ENCODE results near the gene CFAP298.
"Not testable (repeated sequence)": the region's sequence is repeated elsewhere in the genome, so short reads cannot be mapped to it uniquely, and the experiment has no call there.

Gene CFAP298

DNA sequence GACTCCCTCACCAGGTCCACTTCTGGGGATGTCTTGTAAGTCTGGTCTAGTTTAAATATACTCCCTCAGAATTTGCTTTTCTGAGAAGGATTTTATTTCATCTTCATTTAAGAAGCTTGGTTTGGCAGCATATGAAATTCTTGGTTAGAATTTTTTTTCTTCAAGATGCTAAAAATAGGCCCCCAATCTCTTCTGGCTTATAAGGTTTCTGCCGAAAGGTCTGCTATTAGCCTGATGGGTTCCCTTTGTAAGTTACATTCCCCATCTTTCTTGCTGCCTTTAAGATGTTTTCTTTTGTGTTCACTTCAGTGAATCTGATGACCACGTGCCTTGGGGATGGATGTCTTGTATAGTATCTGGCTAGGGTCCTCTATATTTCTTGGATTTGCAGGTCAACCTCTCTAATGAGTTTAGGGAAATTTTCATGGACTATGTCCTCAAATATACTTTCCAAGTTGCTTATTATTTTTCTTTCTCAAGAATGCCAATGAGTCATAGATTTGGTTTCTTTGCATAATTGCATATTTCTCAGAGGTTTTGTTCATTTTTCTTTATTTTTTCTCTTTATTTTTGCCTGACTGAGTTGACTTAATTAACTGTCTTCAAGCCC lies 46.2 kb downstream of the CFAP298 start:
- no peak for DNase-seq

DNA sequence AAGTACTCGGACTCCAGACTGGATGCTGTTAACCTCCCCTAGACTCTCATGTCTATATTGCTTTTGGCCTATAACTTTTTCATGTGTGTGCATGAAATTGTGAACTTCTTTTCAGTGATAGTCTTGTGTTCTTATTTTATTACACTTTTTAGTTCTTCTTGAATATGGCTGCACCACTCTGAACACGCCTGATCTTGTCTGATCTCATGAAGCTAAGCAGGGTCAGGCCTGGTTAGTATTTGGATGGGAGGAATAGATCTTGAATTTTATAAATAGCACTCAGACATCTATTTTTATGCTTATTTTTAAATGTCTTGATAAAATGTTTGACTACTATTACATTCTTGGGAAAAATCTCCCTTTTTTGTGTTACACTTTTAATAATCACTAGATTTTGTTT lies 49.3 kb downstream of the CFAP298 start:
- no peak for DNase-seq

DNA sequence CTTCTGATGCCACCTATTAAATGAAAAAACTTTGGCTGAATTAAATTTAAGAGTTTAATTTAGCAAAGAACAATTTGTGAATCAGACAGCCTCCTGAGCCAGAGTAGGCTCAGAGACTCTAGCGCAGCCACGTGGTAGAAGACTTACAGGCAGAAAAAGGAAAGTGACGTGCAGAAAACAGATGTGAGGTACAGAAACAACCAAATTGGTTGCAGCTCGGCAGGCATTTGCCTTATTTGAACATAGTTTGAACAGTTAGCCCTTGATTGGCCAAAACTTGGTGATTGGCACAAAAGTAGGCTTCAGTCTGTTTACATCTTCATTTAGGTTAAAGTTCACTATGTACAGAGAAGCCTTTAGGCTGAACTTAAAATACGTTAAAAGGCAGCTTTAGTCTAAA lies 49.8 kb downstream of the CFAP298 start:
- DNase-seq, result peak; percentile 40

DNA sequence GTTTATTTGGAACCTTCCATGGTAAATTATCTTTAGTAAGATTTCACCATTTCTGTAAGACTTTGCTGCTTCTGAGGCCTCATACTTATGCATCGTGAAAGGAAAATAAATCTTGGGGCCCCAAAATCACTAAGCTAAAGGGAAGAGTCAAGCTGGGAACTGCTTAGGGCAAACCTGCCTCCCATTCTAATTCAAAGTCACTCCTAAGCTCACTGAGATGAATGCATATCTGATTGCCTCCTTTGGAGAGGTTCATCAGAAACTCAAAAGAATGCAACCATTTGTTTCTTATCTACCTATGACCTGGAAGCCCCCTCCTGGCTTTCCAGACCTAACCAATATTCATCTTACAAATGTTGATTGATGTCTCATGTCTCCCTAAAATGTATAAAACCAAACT lies 50.7 kb downstream of the CFAP298 start:
- DNase-seq, result not testable (repeated sequence)

DNA sequence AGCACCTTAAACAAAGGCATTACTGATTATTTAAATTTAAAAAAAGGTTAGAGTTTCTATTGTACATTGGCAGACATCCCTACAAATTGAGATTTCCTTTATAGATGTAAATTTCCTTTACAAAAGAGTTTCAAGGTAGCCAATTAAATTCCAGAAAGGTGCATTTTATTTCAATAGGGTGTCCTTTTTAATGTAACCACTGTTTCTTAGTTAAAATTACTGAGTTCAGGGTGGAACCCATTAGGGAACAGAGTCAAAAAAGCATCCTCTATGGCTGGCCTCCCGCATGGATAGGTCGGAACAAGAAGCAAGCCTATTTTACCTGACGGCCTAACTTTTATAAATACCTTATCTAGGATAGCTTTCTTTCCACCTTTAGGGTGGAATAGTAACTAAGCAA lies 51.3 kb downstream of the CFAP298 start:
- DNase-seq, result no peak

DNA sequence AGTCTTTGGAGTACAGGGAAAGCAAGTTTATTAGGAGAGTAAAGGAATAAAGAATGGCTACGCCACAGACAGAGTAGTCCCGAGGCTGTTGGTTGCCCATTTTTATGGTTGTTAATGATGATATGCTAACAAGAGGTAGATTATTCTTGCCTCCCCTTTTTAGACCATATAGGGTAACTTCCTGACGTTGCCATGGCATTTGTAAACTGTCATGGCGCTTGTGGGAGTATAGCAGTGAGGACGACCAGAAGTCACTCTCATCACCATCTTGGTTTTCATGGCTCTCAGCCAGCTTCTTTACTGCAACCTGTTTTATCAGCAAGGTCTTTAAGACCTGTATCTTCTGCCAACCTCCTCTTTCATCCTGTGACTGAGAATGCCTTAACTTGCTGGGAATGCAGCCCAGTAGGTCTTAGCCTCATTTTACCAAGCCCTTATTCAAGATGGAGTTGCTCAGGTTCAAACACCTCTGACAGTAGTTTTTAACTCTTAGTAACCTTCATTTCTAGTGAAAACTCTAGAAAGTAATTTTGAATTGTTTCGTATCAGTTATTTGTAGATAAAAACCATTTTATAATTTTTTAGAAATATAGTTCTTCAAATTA lies 53.1 kb downstream of the CFAP298 start:
- DNase-seq, result no peak

DNA sequence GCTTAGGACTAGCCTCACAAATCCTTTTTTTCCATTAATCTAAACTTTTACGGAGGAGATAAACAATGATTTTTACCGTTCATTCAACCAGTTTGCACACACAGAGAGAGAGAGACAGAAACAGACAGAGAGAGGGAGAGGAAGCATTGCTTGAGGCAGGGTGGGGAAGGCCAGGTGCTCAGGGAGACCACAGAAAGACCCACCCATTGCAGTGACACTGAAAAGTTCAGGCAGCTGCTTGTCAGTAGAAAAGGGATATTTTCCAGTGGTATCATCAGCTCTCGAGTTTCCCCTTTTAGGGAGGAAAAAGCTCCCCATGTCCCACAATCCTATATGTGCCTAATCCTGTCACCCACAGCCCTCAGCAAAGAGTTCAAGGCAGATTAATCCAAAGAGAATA lies 54.1 kb downstream of the CFAP298 start:
- no peak for DNase-seq

DNA sequence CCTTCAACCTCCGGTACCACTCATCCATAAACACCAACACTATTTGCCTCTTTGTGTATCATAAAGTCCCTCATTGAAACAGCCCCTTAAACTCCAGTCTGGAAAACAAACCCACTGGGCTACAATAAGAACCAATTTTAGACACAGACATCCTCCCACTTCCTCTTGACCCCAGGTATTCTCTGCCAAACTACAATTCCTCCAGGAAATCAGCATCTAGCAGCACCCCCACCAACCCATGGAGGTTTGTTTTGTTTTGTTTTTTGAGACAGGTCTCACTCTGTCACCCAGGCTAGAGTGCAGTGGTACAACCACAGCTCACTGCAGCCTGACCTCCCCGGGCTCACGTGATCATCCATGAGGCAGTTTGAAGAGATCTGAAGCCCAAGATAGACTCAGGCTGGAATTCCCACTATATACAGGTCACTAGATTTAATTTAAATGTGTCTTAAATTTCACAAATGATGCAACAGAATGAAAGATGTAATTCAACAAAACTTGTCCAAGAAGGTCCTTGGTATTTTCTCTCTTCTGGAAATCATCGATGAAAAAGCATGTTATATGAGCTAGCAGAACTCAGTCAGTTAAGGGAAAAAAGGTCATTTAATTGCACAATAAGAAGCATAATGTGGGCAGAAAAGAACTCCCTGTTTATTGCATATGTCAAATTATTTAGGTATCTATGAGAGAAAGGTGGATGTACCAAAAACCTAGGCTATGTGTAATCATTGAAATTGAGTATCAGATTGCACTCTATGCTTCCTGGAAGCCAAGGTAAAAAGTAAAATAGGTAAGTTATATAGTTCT lies 57.1 kb downstream of the CFAP298 start:
- no peak for DNase-seq

DNA sequence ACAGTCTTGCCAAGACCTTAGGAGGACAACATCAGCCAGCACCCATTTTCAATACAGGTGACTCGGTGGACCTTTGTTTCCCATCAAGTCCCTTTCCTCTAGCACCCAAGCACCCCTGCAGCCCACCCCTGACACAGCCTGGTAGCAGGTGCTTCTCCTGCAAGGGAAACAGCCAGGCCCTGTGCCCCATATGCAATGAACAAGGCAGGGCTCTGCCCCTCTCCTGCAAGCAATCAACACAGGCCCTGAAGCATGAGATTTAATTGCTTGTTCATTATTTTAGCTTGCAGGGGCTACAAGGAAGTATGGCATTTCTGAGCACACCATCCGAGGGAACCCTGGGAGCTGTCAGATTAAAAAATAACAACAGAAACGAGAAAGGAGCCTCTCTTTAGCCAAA lies 62.3 kb downstream of the CFAP298 start:
- DNase-seq, result no peak

DNA sequence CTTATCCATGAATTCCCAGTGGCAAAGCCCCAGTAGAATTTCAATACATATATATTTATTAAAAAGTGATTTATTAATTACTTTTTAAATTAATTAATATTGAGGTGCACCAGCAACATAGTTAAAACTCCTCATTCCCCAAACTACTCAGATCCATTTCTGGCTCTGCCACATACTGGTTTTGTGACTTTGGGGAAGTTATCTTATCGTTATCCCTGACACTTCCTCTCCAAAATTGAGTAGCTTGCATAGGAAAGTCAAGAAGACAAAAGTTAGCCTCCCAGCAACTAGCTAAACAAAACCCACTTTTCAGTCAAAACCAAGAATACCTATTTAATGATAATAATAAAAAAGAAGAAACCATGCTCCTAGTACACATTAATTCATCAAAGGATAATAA lies 62.7 kb downstream of the CFAP298 start:
- DNase-seq, result no peak
